Activated CD8-positive, alpha-beta T cell treated with anti-CD3 and anti-CD28 coated beads for 36 hours (primary cell): Measurements from ENCODE around the gene CEP152. TPM values are rescaled to one million over a fixed set of nuclear protein-coding genes. Genes with fewer than 3 reads are reported as not detected.

Source experiments
- ATAC-seq: fragments of 200-7000 bp; cut with Tn5 transposase; one replicate; pipeline ENCODE4 v1.10.0; 2021; ENCODE audit warnings: mild to moderate bottlenecking, moderate library complexity
- CTCF ChIA-PET: fragments of 350-600 bp; sonication (Branson Sonifier 250); formaldehyde crosslinking; loops from one replicate; lab custom pipeline; 2021; ENCODE audit warnings: antibody characterized with exemption; lab: Charles Lee
- POLR2A ChIA-PET: fragments of 350-600 bp; sonication (Branson Sonifier 250); formaldehyde crosslinking; loops from one replicate; lab custom pipeline; 2021; ENCODE audit warnings: antibody characterized with exemption; lab: Charles Lee
- DNase-seq: peaks from one replicate; pipeline ENCODE4 v3.0.0-alpha.2; 2020
- H3K27ac Mint-ChIP-seq: one replicate; pipeline ENCODE4 v1.8.0; 2021; ENCODE audit warnings: mild to moderate bottlenecking, mixed read lengths
- H3K27me3 Mint-ChIP-seq: one replicate; pipeline ENCODE4 v1.8.0; 2021; ENCODE audit warnings: mixed read lengths
- H3K36me3 Mint-ChIP-seq: one replicate; pipeline ENCODE4 v1.8.0; 2021; ENCODE audit warnings: low read depth, mixed read lengths
- H3K4me1 Mint-ChIP-seq: one replicate; pipeline ENCODE4 v1.8.0; 2021; ENCODE audit warnings: low read depth, mixed read lengths
- H3K4me3 Mint-ChIP-seq: one replicate; pipeline ENCODE4 v1.8.0; 2021; ENCODE audit warnings: mild to moderate bottlenecking, moderate library complexity, mixed read lengths
- H3K9me3 Mint-ChIP-seq: one replicate; pipeline ENCODE4 v1.8.0; 2021; ENCODE audit warnings: mixed read lengths
- CTCF ChIP-seq: fragments of 200-600 bp; IDR thresholded peaks from one replicate; pipeline ENCODE4 v1.8.0; 2022; ENCODE audit warnings: antibody characterized with exemption, mild to moderate bottlenecking
- intact Hi-C: fragments of 100-400 bp; cut with micrococcal nuclease; formaldehyde crosslinking; loops from one replicate; pipeline ENCODE4 v1.10.0; 2022
- total RNA-seq, 2 experiments: library from RNA; stranded (reverse); gene quantifications; one replicate each; pipeline ENCODE4 v1.2.3, GENCODE V29; 2021

CEP152 gene
- total RNA-seq, 2 experiments from 2014 or later = 39.2 to 39.7 TPM

GRCh38 chr15:48705381-48705780, 105.5 kb downstream of the CEP152 start:
- POLR2A ChIA-PET = no interaction called here
- no peak for DNase-seq
- H3K27ac Mint-ChIP-seq = no peak overlapping the region

GRCh38 chr15:48703544-48703943, 107.3 kb downstream of the CEP152 start:
- no peak for TF ChIP-seq CTCF
- Mint-ChIP-seq H3K27me3 (no peaks in the 10 kb centered on the region), H3K9me3 (peaks cover 16% of the 10 kb centered on the region), H3K4me3 (no peak overlapping the region), H3K36me3 (peaks cover 3% of the 10 kb centered on the region), H3K4me1 (no peaks in the 10 kb centered on the region), H3K27ac (no peak overlapping the region)
- ChIA-PET CTCF (no interaction called here), POLR2A (no interaction called here)
- DNase-seq (no peak), ATAC-seq (no peak)
- intact Hi-C loops = no loop called here

More at GRCh38 chr15:48705381-48705780, 105.5 kb downstream of the CEP152 start:
- intact Hi-C loops = no loop called here
- CTCF ChIA-PET = no interaction called here
- Mint-ChIP-seq H3K9me3 (peaks cover 16% of the 10 kb centered on the region), H3K27me3 (no peaks in the 10 kb centered on the region), H3K4me1 (no peaks in the 10 kb centered on the region), H3K4me3 (no peak overlapping the region), H3K36me3 (peaks cover 3% of the 10 kb centered on the region)
- TF ChIP-seq CTCF = no peak
- no peak for ATAC-seq

- no peaks in the 10 kb centered on the region for H3K4me1 Mint-ChIP-seq
- no peak for TF ChIP-seq CTCF
- ATAC-seq (no peak), DNase-seq (no peak)
- ChIA-PET CTCF (no interaction called here), POLR2A (no interaction called here)
- H3K27ac Mint-ChIP-seq = no peak overlapping the region
- no peaks in the 10 kb centered on the region for H3K27me3 Mint-ChIP-seq
- intact Hi-C loops = no loop called here
- H3K9me3 Mint-ChIP-seq = peaks cover 16% of the 10 kb centered on the region
- no peak overlapping the region for H3K4me3 Mint-ChIP-seq
- H3K36me3 Mint-ChIP-seq = peaks cover 3% of the 10 kb centered on the region
These were observed 108.2 kb downstream of the CEP152 start for GRCh38 chr15:48702569-48703236.

- intact Hi-C loops = no loop called here
- DNase-seq (no peak), ATAC-seq (no peak)
- no peaks in the 10 kb centered on the region for H3K4me1 Mint-ChIP-seq
- no peak overlapping the region for H3K4me3 Mint-ChIP-seq
- no peak overlapping the region for H3K27ac Mint-ChIP-seq
- no peaks in the 10 kb centered on the region for H3K36me3 Mint-ChIP-seq
- no peak for TF ChIP-seq CTCF
- CTCF ChIA-PET = no interaction called here
- H3K27me3 Mint-ChIP-seq = no peaks in the 10 kb centered on the region
- POLR2A ChIA-PET = no interaction called here
- H3K9me3 Mint-ChIP-seq = no peaks in the 10 kb centered on the region
These were observed 114.1 kb downstream of the CEP152 start for GRCh38 chr15:48696627-48697312.

- DNase-seq = no peak
- Mint-ChIP-seq H3K9me3 (no peaks in the 10 kb centered on the region), H3K4me1 (no peaks in the 10 kb centered on the region), H3K4me3 (no peak overlapping the region), H3K27ac (no peak overlapping the region), H3K27me3 (no peaks in the 10 kb centered on the region), H3K36me3 (no peaks in the 10 kb centered on the region)
- intact Hi-C loops = no loop called here
- TF ChIP-seq CTCF = no peak
- ATAC-seq = no peak
- ChIA-PET CTCF (no interaction called here), POLR2A (no interaction called here)
These were observed 114.9 kb downstream of the CEP152 start for GRCh38 chr15:48695827-48696573.
